ENCODE measurements around the gene TSPAN9.
A peak's percentile ranks its signal among the peaks of the same experiment; 100 is the strongest.

TSPAN9 gene

DNA sequence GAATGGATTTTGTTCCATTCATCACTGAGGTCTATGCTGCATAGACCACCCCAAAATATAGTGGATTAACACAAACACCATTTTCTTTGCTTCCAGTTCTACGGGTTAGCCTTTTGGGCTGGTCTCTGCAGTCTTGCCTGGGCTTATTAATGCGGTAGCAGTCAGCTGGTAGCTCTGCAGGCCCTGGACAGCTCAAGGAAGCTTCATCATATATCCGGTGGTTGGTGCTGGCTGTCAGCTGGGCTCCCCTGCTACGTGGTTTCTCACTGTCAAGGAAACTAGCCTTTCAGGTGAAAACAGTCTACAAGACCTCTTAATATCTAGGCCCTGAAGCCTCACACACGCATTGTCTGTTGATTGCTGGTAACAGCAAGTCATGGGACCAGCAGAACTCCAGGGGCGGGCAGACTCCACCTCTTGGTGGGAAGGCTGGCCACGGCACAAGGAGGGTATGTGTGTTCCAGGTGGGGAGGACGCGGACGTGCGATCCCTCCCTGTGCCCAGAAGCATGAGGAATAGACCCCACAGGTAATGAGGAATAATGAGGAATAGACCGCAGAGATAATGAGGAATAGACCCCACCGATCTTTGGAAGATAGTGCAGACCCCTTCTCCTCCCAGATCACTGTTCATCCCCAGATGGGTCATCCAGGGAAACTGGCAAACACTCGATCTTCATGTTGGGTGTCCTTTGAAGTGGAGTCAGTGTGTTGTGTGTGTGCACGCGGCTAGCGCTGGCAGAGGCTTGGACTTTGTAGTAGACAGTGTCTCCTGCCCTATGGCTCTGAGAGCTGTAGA, 13.3 kb downstream of the TSPAN9 start:
- H3K4me3 ChIP-seq (ENCODE audit: low read depth, low read length) = no peak overlapping the region
- no peak for DNase-seq (ENCODE audit: low read depth)
- TF ChIP-seq, protein P1, sequence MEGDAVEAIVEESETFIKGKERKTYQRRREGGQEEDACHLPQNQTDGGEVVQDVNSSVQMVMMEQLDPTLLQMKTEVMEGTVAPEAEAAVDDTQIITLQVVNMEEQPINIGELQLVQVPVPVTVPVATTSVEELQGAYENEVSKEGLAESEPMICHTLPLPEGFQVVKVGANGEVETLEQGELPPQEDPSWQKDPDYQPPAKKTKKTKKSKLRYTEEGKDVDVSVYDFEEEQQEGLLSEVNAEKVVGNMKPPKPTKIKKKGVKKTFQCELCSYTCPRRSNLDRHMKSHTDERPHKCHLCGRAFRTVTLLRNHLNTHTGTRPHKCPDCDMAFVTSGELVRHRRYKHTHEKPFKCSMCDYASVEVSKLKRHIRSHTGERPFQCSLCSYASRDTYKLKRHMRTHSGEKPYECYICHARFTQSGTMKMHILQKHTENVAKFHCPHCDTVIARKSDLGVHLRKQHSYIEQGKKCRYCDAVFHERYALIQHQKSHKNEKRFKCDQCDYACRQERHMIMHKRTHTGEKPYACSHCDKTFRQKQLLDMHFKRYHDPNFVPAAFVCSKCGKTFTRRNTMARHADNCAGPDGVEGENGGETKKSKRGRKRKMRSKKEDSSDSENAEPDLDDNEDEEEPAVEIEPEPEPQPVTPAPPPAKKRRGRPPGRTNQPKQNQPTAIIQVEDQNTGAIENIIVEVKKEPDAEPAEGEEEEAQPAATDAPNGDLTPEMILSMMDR (conservative IDR thresholded peaks at IDR 0.05; ENCODE audit: low read depth, low read length) = no peak

DNA sequence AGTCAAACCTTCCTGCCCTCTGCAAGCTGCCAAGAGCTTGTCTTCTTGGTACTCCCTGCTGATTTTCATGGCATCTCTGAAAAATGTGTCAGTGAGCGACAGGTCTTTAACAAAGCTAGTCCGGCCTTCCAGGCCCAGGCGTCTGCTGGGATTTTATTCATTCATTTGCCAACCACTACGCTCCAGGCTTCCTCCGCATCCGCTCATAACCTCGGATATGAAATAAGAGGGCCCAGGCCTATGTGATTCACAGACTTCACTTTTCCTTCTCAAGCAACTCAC, 13.8 kb downstream of the TSPAN9 start:
- no peak overlapping the region for H3K4me3 ChIP-seq (ENCODE audit: low read depth, low read length)
- TF ChIP-seq, protein P1 (conservative IDR thresholded peaks at IDR 0.05; ENCODE audit: low read depth, low read length) = no peak
- no peak for DNase-seq (ENCODE audit: low read depth)

DNA sequence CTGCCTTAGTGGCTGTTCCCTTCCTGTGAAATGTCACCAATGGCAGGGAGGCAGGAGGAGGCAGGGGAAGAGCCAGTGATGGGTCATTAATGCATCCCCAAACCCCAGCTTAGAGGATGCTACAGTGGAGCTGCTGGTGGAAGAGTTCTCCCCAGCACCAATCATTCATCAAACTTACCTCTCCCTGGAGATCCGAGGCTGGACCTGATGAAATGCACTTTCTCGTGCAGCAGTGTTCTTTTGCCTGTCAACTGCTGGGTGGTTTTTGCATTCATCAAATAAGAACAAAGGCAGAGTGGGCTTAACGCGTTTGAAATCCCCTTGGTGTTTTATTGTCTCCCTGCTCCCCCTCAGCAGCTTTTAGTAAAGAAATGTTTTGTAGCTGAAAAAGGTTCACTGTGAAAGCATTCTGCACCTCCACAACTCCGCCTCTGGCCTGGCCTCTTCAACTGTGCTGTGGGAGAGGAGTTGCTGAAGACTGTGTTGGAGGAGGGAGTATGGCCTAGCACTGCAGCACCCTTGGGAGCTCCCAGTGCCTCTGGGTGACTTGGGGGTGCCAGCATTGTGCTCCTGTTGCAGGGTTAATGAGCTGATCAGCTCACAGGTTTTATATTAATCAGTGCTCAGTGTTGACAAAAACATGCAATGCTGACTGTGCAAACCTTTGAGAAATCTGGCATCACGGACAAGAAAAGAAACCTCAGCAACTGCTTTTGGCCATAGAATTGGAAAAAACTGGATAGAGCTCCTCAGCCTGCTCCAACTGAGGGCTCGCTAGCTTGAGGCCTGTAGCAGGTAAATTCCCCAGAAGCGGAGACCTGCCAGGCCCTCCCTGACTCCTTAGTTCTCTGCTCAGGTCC, 14.4 kb downstream of the TSPAN9 start:
- TF ChIP-seq, protein P1 (conservative IDR thresholded peaks at IDR 0.05; ENCODE audit: low read depth, low read length) = no peak
- H3K4me3 ChIP-seq (ENCODE audit: low read depth, low read length) = no peak overlapping the region
- DNase-seq (ENCODE audit: low read depth) = no peak

DNA sequence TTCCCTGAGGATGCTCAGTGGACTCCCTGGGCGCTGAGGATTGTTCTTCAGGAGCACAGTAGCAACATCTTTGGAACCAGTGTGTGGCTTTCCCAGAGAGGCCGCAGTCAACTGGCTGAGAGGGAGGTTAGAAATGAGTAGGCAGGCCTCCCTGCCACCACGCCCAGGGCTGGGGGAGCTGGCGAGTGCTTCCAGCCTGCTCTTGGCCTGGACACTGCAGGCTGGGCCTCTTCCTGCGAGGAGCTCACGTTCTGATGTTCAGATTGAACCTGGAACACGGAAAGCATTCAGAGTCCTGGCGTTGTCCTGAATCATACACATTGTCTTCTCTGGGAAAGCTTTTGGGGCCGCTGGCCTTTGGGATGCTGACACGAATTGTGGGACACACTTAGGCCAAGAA, 15.6 kb downstream of the TSPAN9 start:
- TF ChIP-seq, protein P1 (conservative IDR thresholded peaks at IDR 0.05; ENCODE audit: low read depth, low read length) = no peak
- no peak for DNase-seq (ENCODE audit: low read depth)
- H3K4me3 ChIP-seq (ENCODE audit: low read depth, low read length) = no peak overlapping the region

DNA sequence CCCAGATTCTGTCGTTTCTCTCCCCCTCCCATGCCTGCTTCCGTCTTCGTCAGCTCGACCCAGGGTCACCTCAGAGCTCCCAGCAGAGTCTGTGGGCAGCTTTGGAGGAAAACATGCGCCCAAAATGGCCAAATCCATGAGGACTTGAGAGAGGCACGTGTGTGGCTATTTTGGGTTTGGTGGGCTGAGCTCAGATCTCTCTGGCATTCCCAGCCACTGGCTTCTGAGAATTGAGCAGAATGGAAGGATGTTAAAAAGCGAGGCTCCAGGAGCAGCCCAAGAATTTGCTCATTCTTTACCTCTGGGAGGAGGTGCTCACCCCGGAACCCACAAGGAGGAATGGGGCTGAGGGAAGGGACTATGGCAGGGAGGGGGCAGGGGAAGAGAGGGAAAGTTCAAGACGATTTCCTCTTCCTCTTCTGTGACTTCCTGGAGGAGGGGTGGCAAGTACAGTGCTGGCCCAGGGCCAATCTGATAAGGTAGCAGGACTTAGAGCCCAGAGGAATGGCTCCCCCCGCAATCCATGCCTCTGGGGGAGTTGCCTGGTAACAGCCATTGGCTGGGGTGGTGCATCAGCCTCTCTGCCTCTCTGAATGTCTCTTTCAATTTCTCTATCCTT, 20.1 kb downstream of the TSPAN9 start:
- peak overlapping the region; percentile 6 for H3K4me3 ChIP-seq (ENCODE audit: low read depth, low read length)
- peak; percentile 90 for DNase-seq (ENCODE audit: low read depth)
- TF ChIP-seq, protein P1 (conservative IDR thresholded peaks at IDR 0.05; ENCODE audit: low read depth, low read length) = no peak

DNA sequence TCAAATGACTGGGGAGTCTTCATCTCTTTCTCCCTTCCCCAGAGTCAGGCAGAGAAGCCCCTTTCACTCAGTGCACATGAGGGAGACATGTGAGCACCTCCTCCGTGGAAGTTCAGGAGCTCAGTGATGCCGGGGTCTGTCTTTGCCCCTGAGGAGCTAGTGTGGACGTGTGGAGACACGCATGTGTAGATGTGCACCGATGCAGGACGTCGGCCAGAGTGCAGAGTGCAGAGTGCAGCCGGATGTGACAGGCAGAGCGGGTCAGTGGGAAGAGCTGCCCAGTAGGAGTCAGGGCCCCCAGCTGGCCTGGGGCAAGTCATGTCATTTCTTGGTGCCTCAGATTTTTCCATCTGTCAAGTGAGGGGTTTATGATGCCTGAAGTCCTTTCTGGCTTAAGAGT, 20.7 kb downstream of the TSPAN9 start:
- no peak for DNase-seq (ENCODE audit: low read depth)
- H3K4me3 ChIP-seq (ENCODE audit: low read depth, low read length) = no peak overlapping the region
- TF ChIP-seq, protein P1 (conservative IDR thresholded peaks at IDR 0.05; ENCODE audit: low read depth, low read length) = no peak
